ENCODE results near the gene HDAC8. TPM values are rescaled to one million over a fixed set of nuclear protein-coding genes. Genes with fewer than 3 reads are reported as not detected.

The HDAC8 gene
- polyA plus RNA-seq, 1 experiment: 24.8 TPM

- TF ChIP-seq CTCF (IDR thresholded peaks at IDR 0.05; ENCODE audit: low read depth, low read length): no peak
- Histone ChIP-seq H3K27ac (ENCODE audit: low read depth, low read length) (no peak overlapping the region), H3K9me3 (ENCODE audit: control insufficient read depth, insufficient read depth, low read length) (no peaks in the 10 kb centered on the region), H3K4me3 (ENCODE audit: low read depth, low read length) (no peak overlapping the region), H3K27me3 (ENCODE audit: control insufficient read depth, insufficient read depth, low read length) (no peaks in the 10 kb centered on the region)
- DNase-seq (ENCODE audit: low read depth, low spot score): no peak
- ChIA-PET CTCF (no interaction called here), POLR2A (no interaction called here)
These were observed 191.0 kb downstream of the HDAC8 start for GRCh38 chrX:72381439-72382201.

- ChIA-PET CTCF (no interaction called here), POLR2A (no interaction called here)
- no peaks in the 10 kb centered on the region for H3K9me3 ChIP-seq (ENCODE audit: control insufficient read depth, insufficient read depth, low read length)
- H3K4me3 ChIP-seq (ENCODE audit: low read depth, low read length): no peak overlapping the region
- H3K27ac ChIP-seq (ENCODE audit: low read depth, low read length): no peak overlapping the region
- no peak for DNase-seq (ENCODE audit: low read depth, low spot score)
- H3K27me3 ChIP-seq (ENCODE audit: control insufficient read depth, insufficient read depth, low read length): no peaks in the 10 kb centered on the region
- TF ChIP-seq CTCF (IDR thresholded peaks at IDR 0.05; ENCODE audit: low read depth, low read length): no peak
These were observed 196.5 kb downstream of the HDAC8 start for GRCh38 chrX:72376124-72376523.

GRCh38 chrX:72373136-72373535 lies 199.5 kb downstream of the HDAC8 start:
- ChIA-PET CTCF (no interaction called here), POLR2A (no interaction called here)
- no peaks in the 10 kb centered on the region for H3K27me3 ChIP-seq (ENCODE audit: control insufficient read depth, insufficient read depth, low read length)
- no peaks in the 10 kb centered on the region for H3K9me3 ChIP-seq (ENCODE audit: control insufficient read depth, insufficient read depth, low read length)
- no peak overlapping the region for H3K4me3 ChIP-seq (ENCODE audit: low read depth, low read length)
- no peak overlapping the region for H3K27ac ChIP-seq (ENCODE audit: low read depth, low read length)
- no peak for TF ChIP-seq CTCF (IDR thresholded peaks at IDR 0.05; ENCODE audit: low read depth, low read length)
- no peak for DNase-seq (ENCODE audit: low read depth, low spot score)

GRCh38 chrX:72372735-72373134 lies 199.9 kb downstream of the HDAC8 start:
- POLR2A ChIA-PET: no interaction called here
- H3K27me3 ChIP-seq (ENCODE audit: control insufficient read depth, insufficient read depth, low read length): no peaks in the 10 kb centered on the region
- CTCF ChIA-PET: no interaction called here
- no peaks in the 10 kb centered on the region for H3K9me3 ChIP-seq (ENCODE audit: control insufficient read depth, insufficient read depth, low read length)
- no peak overlapping the region for H3K27ac ChIP-seq (ENCODE audit: low read depth, low read length)
- no peak for TF ChIP-seq CTCF (IDR thresholded peaks at IDR 0.05; ENCODE audit: low read depth, low read length)
- H3K4me3 ChIP-seq (ENCODE audit: low read depth, low read length): no peak overlapping the region
- DNase-seq (ENCODE audit: low read depth, low spot score): no peak

- ChIA-PET POLR2A (no interaction called here), CTCF (no interaction called here)
- H3K27ac ChIP-seq (ENCODE audit: low read depth, low read length): no peak overlapping the region
- no peak for DNase-seq (ENCODE audit: low read depth, low spot score)
- no peaks in the 10 kb centered on the region for H3K9me3 ChIP-seq (ENCODE audit: control insufficient read depth, insufficient read depth, low read length)
- H3K4me3 ChIP-seq (ENCODE audit: low read depth, low read length): no peak overlapping the region
- TF ChIP-seq CTCF (IDR thresholded peaks at IDR 0.05; ENCODE audit: low read depth, low read length): no peak
- no peaks in the 10 kb centered on the region for H3K27me3 ChIP-seq (ENCODE audit: control insufficient read depth, insufficient read depth, low read length)
These were observed 201.2 kb downstream of the HDAC8 start for GRCh38 chrX:72371405-72371804.

All from AG04450 (cell line).